ENCODE measurements around the gene RCOR3.
"Not testable (repeated sequence)": the region's sequence is repeated elsewhere in the genome, so short reads cannot be mapped to it uniquely, and the experiment has no call there.

The RCOR3 gene

DNA sequence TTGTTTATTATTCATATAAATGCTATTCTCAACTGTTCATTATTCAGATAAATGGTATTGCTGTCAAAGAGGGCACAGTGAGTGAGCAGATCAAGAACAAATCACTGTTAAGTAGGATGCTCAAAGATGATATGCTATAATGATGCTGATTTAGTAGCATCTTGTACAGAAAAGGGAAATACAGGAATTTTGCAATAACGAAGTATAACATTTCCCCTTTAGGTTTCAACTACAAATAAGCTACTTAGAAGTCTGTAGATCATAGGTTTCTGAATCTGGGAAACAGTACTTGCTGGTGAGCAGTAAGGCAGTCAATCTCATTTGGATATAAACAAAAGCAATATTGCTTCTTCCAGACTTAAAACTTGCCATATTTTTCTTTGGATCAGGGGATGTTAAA, 27.3 kb upstream of the RCOR3 start:
- H3K9me3 ChIP-seq (ENCODE audit: control insufficient read depth, low read length): no peaks in the 10 kb centered on the region
- no peaks in the 10 kb centered on the region for H3K36me3 ChIP-seq (ENCODE audit: control insufficient read depth, insufficient read depth, low read length)
- H3K27me3 ChIP-seq (replicated peaks; ENCODE audit: control insufficient read depth, insufficient read depth, low read length, poor library complexity, severe bottlenecking): no peaks in the 10 kb centered on the region
- no peaks in the 10 kb centered on the region for H3K4me1 ChIP-seq (ENCODE audit: control insufficient read depth, insufficient read depth, low read length, poor library complexity, severe bottlenecking)
- H3K27ac ChIP-seq (ENCODE audit: insufficient read depth, low read length, poor library complexity, severe bottlenecking): no peak overlapping the region
- DNase-seq: no peak
- no peak overlapping the region for H3K4me3 ChIP-seq (ENCODE audit: insufficient read depth, low read depth, low read length, poor library complexity, severe bottlenecking)

DNA sequence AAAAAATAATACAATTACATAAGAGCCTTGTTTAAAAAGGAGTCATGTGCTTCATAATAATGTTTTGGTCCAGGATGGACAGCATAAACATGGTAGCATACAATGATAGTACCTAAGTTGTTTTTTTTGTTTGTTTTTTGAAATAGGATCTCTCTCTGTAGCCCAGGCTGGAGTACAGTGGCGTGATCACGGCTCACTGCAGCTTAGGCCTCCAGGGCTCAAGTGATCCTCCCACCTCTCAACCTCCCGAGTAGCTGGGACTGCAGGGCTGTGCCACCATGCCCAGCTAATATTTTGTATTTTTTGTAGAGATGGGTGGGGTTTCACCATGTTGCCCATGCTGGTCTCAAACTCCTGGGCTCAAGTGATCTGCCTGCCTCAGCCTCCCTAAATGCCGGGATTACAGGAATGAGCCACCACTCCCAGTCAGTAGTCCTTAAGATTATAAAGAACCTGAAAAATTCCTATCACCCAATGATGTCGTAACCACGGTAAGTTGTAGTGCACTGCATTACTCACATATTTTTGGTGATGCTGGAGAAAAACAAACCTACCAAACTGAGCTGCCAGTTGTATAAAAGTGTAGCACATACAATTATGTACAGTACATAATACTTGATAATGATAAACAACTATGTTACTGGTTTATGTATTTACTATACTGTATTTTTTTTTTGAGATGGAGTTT, 22.4 kb upstream of the RCOR3 start:
- no peak overlapping the region for H3K4me3 ChIP-seq (ENCODE audit: insufficient read depth, low read depth, low read length, poor library complexity, severe bottlenecking)
- no peaks in the 10 kb centered on the region for H3K4me1 ChIP-seq (ENCODE audit: control insufficient read depth, insufficient read depth, low read length, poor library complexity, severe bottlenecking)
- H3K27ac ChIP-seq (ENCODE audit: insufficient read depth, low read length, poor library complexity, severe bottlenecking): no peak overlapping the region
- no peaks in the 10 kb centered on the region for H3K36me3 ChIP-seq (ENCODE audit: control insufficient read depth, insufficient read depth, low read length)
- no peaks in the 10 kb centered on the region for H3K9me3 ChIP-seq (ENCODE audit: control insufficient read depth, low read length)
- no peak for DNase-seq
- no peaks in the 10 kb centered on the region for H3K27me3 ChIP-seq (replicated peaks; ENCODE audit: control insufficient read depth, insufficient read depth, low read length, poor library complexity, severe bottlenecking)

DNA sequence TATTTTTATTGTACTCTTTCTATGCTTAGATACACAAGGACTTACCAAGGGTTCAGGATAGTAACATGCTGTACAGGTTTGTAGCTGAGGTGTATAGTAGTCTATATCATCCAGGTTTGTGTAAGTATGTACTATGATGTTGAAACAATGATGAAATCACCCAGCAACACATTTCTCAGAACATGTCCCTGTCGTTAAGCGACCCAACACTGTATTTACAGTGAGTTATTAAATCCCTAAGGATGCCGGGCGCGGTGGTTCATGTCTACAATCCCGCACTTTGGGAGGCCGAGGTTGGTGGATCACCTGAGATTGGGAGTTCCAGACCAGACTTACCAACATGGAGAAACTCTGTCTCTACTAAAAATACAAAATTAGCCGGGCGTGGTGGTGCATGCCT, 21.6 kb upstream of the RCOR3 start:
- H3K9me3 ChIP-seq (ENCODE audit: control insufficient read depth, low read length): no peaks in the 10 kb centered on the region

DNA sequence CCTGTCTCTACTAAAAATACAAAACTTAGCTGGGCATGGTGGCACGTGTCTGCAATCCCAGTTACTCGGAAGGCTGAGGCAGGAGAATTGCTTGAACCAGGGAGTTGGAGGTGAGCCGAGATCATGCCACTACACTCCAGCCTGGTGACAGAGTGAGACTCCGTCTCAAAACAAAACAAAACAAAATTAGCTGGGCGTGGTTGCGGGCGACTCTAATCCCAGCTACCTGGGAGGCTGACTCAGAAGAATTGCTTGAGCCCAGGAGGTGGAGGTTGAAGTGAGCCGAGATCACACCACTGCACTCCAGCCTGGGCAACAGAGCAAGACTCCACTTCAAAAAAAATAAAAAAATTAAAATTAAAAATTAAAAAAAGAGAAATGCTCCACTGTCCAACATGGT, 18.6 kb upstream of the RCOR3 start:
- not testable (repeated sequence) for H3K9me3 ChIP-seq (ENCODE audit: control insufficient read depth, low read length); H3K4me1 ChIP-seq (ENCODE audit: control insufficient read depth, insufficient read depth, low read length, poor library complexity, severe bottlenecking); H3K27me3 ChIP-seq (replicated peaks; ENCODE audit: control insufficient read depth, insufficient read depth, low read length, poor library complexity, severe bottlenecking); H3K36me3 ChIP-seq (ENCODE audit: control insufficient read depth, insufficient read depth, low read length); H3K27ac ChIP-seq (ENCODE audit: insufficient read depth, low read length, poor library complexity, severe bottlenecking); DNase-seq; H3K4me3 ChIP-seq (ENCODE audit: insufficient read depth, low read depth, low read length, poor library complexity, severe bottlenecking)

More for the DNA sequence above, 21.6 kb upstream of the RCOR3 start:
- H3K36me3 ChIP-seq (ENCODE audit: control insufficient read depth, insufficient read depth, low read length): no peaks in the 10 kb centered on the region
- no peak overlapping the region for H3K4me3 ChIP-seq (ENCODE audit: insufficient read depth, low read depth, low read length, poor library complexity, severe bottlenecking)
- no peak for DNase-seq
- no peaks in the 10 kb centered on the region for H3K4me1 ChIP-seq (ENCODE audit: control insufficient read depth, insufficient read depth, low read length, poor library complexity, severe bottlenecking)
- H3K27ac ChIP-seq (ENCODE audit: insufficient read depth, low read length, poor library complexity, severe bottlenecking): no peak overlapping the region
- H3K27me3 ChIP-seq (replicated peaks; ENCODE audit: control insufficient read depth, insufficient read depth, low read length, poor library complexity, severe bottlenecking): no peaks in the 10 kb centered on the region

DNA sequence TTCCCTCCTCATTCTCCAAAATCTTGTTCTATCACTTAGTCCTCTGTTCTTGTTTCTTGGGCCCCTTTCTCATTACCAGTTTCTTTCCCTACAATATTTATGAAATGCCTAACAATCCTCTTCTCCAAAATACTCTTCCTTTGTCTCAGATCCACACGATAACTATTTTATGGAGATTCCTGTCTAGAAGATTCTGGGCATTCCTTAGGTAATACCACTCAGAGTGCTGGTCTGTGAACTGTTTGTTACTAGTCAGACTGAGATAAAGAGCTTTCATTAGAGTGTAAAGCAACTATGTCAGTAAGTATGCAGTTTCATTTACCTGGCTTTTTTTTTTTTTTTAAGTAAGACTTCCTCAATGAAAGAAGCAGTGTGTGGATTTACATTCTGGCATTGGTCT, 18.1 kb upstream of the RCOR3 start:
- Histone ChIP-seq H3K27me3 (replicated peaks; ENCODE audit: control insufficient read depth, insufficient read depth, low read length, poor library complexity, severe bottlenecking) (no peaks in the 10 kb centered on the region), H3K36me3 (ENCODE audit: control insufficient read depth, insufficient read depth, low read length) (no peaks in the 10 kb centered on the region), H3K4me3 (ENCODE audit: insufficient read depth, low read depth, low read length, poor library complexity, severe bottlenecking) (no peak overlapping the region), H3K9me3 (ENCODE audit: control insufficient read depth, low read length) (no peaks in the 10 kb centered on the region), H3K27ac (ENCODE audit: insufficient read depth, low read length, poor library complexity, severe bottlenecking) (no peak overlapping the region), H3K4me1 (ENCODE audit: control insufficient read depth, insufficient read depth, low read length, poor library complexity, severe bottlenecking) (no peaks in the 10 kb centered on the region)
- no peak for DNase-seq

DNA sequence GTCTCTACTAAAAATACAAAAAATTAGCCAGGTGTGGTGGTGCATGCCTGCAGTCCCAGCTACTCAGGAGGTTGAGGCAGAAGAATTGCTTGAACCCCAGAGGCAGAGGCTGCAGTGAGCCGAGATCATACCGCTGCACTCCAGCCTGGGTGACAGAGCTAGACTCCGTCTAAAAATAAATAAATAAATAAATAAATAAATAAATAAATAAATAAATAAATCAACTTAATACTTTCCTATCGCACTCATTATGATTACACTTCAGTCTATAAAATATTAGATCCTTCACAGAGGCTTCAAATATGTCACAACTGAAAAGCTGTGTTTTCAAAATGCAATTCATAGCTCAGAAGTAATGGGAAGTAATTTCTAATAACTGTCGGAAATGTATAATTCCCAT, 15.5 kb upstream of the RCOR3 start:
- not testable (repeated sequence) for H3K4me3 ChIP-seq (ENCODE audit: insufficient read depth, low read depth, low read length, poor library complexity, severe bottlenecking); H3K27ac ChIP-seq (ENCODE audit: insufficient read depth, low read length, poor library complexity, severe bottlenecking); H3K36me3 ChIP-seq (ENCODE audit: control insufficient read depth, insufficient read depth, low read length); H3K4me1 ChIP-seq (ENCODE audit: control insufficient read depth, insufficient read depth, low read length, poor library complexity, severe bottlenecking); H3K27me3 ChIP-seq (replicated peaks; ENCODE audit: control insufficient read depth, insufficient read depth, low read length, poor library complexity, severe bottlenecking); H3K9me3 ChIP-seq (ENCODE audit: control insufficient read depth, low read length); DNase-seq

DNA sequence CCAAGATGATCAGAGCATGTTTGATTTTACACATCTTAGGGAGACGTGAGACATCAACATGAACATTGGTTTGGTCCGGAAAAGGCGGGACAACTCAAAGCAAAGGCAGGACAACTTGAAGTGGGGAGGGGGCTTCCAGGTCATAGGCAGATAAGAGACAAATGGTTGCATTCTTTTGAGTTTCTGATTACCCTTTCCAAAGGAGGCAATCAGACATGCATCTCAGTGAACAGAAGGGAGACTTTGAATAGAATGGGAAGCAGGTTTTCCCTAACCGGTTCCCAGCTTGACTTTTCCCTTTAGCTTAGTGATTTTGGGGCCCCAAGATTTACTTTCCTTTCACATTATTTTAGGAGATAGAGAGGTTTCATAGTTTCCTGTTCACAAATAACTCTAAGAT, 12.6 kb upstream of the RCOR3 start:
- not testable (repeated sequence) for H3K27me3 ChIP-seq (replicated peaks; ENCODE audit: control insufficient read depth, insufficient read depth, low read length, poor library complexity, severe bottlenecking); H3K4me1 ChIP-seq (ENCODE audit: control insufficient read depth, insufficient read depth, low read length, poor library complexity, severe bottlenecking); H3K4me3 ChIP-seq (ENCODE audit: insufficient read depth, low read depth, low read length, poor library complexity, severe bottlenecking); H3K9me3 ChIP-seq (ENCODE audit: control insufficient read depth, low read length); H3K27ac ChIP-seq (ENCODE audit: insufficient read depth, low read length, poor library complexity, severe bottlenecking); DNase-seq; H3K36me3 ChIP-seq (ENCODE audit: control insufficient read depth, insufficient read depth, low read length)

DNA sequence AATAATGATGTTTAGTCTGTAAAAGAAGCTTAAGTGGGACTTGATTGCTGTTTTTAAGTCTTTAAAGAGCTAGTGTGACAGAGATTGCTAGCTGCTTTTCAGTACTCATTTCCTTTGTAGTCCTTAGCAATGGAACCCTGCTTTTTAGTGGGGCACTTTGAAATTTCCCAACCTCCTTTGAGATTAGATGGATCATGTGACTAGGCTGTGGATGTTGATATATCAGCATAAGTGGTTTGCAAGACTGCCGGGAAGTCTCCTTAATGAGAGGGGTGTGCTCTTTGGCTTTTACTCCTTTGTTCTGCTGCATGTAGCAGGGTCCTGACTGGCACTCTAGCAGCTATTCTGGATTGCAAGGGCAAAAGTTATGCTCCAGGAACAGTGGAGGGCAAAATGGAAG, 11.2 kb upstream of the RCOR3 start:
- no peak for DNase-seq
- Histone ChIP-seq H3K36me3 (ENCODE audit: control insufficient read depth, insufficient read depth, low read length) (no peaks in the 10 kb centered on the region), H3K4me3 (ENCODE audit: insufficient read depth, low read depth, low read length, poor library complexity, severe bottlenecking) (no peak overlapping the region), H3K4me1 (ENCODE audit: control insufficient read depth, insufficient read depth, low read length, poor library complexity, severe bottlenecking) (no peaks in the 10 kb centered on the region), H3K27me3 (replicated peaks; ENCODE audit: control insufficient read depth, insufficient read depth, low read length, poor library complexity, severe bottlenecking) (no peaks in the 10 kb centered on the region), H3K27ac (ENCODE audit: insufficient read depth, low read length, poor library complexity, severe bottlenecking) (no peak overlapping the region), H3K9me3 (ENCODE audit: control insufficient read depth, low read length) (no peaks in the 10 kb centered on the region)

DNA sequence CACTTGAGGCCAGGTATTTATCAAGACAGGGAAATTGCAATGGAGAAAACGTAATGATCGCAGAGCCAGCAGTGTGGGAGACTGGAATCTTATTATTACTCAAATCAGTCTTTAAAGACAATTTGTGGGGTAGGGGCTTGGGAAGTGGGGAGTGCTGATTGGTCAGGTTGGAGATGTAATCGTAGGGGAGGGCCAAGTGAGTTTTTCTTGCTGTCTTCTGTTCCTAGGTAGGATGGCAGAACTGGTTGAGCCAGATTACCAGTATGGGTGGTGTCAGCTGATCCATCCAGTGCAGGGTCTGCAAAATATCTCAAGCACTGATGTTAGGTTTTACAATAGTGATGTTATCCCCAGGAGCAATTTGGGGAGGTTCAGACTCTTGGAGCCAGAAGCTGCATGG, 9.6 kb upstream of the RCOR3 start:
- DNase-seq; H3K4me3 ChIP-seq (ENCODE audit: insufficient read depth, low read depth, low read length, poor library complexity, severe bottlenecking); H3K27me3 ChIP-seq (replicated peaks; ENCODE audit: control insufficient read depth, insufficient read depth, low read length, poor library complexity, severe bottlenecking); H3K9me3 ChIP-seq (ENCODE audit: control insufficient read depth, low read length); H3K27ac ChIP-seq (ENCODE audit: insufficient read depth, low read length, poor library complexity, severe bottlenecking); H3K36me3 ChIP-seq (ENCODE audit: control insufficient read depth, insufficient read depth, low read length); H3K4me1 ChIP-seq (ENCODE audit: control insufficient read depth, insufficient read depth, low read length, poor library complexity, severe bottlenecking): not testable (repeated sequence)

DNA sequence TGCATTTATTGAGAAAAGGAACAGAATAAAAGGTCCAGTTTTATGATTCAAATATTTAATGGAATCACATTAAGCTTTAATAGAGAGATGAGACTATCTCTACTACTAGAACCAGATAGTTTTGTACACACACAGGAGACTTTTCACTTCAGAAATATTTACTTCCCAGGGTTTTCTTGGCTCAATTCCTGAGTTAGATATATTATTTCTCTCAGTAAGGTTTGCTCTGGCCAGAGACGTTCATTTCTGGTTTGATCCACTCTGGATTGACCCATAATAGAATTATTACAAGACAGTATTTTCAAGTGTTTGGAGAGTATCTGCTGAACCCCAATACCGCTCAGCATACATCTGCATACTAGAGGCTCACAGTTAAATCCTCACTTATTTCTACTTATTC, 1.3 kb upstream of the RCOR3 start:
- Histone ChIP-seq H3K27me3 (replicated peaks; ENCODE audit: control insufficient read depth, insufficient read depth, low read length, poor library complexity, severe bottlenecking) (no peaks in the 10 kb centered on the region), H3K9me3 (ENCODE audit: control insufficient read depth, low read length) (no peaks in the 10 kb centered on the region), H3K4me3 (ENCODE audit: insufficient read depth, low read depth, low read length, poor library complexity, severe bottlenecking) (peak overlapping the region; percentile 81), H3K36me3 (ENCODE audit: control insufficient read depth, insufficient read depth, low read length) (no peaks in the 10 kb centered on the region), H3K4me1 (ENCODE audit: control insufficient read depth, insufficient read depth, low read length, poor library complexity, severe bottlenecking) (peaks cover 11% of the 10 kb centered on the region), H3K27ac (ENCODE audit: insufficient read depth, low read length, poor library complexity, severe bottlenecking) (peak overlapping the region; percentile 82)
- no peak for DNase-seq
